Measurements from ENCODE around the gene MRFAP1L1.
"Not testable (repeated sequence)": the region's sequence is repeated elsewhere in the genome, so short reads cannot be mapped to it uniquely, and the experiment has no call there.

MRFAP1L1 gene

DNA sequence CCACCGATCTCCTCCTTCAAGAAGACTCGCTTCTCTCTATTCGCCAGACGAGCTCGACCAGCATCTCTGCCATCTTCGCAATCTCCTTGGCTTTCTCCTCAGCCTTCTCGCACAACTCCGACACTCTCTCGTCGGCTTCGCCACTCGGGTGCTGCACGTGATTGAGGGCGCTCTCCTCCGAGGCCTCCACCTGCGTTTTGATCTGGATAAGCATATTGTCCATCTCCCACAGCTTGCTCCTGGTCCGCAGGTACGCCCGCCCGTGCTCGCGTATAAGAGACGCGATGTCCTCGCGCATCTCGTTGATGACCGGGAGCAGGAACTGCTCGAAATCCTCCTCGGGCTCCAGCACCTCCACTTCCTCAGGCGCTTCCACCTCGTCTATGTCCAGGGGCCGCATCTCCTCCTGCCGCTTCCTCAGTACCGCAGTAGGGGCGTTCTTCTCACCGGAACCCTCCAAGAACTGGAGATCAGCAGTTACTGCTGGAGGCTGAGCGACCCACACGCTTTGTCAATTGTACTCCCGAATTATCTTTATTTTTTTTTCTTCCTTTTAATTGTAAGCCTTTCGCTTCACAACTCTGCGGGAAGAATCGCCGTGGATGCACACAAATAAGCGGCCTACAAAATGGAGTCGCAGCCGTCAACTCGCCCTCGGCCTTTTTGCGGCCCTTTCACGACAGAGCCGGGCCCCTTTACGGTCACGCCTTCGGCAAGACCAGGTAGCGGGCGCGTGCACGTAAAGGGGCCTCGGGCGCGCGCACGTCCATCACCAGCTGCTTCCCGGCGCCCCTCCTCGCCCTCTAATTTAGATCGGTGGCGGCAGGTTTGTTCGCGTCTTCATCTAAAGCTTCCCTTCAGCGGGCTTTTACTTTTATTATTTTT is at the start of gene MRFAP1L1:
MRFAP1L1 (minus strand) TSS at position 636 of the 885 bp plus-strand sequence; CDS start at position 400, 236 bp downstream.
- TF ChIP-seq, protein P1, sequence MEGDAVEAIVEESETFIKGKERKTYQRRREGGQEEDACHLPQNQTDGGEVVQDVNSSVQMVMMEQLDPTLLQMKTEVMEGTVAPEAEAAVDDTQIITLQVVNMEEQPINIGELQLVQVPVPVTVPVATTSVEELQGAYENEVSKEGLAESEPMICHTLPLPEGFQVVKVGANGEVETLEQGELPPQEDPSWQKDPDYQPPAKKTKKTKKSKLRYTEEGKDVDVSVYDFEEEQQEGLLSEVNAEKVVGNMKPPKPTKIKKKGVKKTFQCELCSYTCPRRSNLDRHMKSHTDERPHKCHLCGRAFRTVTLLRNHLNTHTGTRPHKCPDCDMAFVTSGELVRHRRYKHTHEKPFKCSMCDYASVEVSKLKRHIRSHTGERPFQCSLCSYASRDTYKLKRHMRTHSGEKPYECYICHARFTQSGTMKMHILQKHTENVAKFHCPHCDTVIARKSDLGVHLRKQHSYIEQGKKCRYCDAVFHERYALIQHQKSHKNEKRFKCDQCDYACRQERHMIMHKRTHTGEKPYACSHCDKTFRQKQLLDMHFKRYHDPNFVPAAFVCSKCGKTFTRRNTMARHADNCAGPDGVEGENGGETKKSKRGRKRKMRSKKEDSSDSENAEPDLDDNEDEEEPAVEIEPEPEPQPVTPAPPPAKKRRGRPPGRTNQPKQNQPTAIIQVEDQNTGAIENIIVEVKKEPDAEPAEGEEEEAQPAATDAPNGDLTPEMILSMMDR (IDR thresholded peaks at IDR 0.05; ENCODE audit: control insufficient read depth, extremely low read depth, insufficient read depth): no peak
- DNase-seq (ENCODE audit: low read depth): peak; percentile 92

DNA sequence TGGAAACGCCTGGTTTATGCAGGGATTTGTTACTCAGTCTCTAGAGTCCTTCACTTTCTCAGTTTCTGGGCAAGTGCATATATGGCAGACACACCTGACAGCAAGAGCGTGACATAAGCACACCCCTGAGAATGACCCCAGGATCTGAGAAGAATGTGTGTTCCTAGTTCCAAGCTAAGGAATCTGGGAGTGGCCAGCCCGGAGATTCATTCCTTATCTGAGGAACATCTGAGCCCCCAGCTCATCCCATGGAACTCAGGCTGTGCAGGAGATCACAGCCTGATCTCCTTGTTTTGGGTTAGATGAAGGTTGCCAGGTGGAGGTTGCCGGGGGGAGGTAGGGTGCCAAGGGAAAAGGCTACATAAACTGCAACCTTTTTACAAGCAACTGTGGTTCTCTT is 49.1 kb upstream of the MRFAP1L1 start:
- TF ChIP-seq, protein P1 (IDR thresholded peaks at IDR 0.05; ENCODE audit: control insufficient read depth, extremely low read depth, insufficient read depth): no peak
- DNase-seq (ENCODE audit: low read depth): no peak

More for the DNA sequence above, at the start of gene MRFAP1L1:
- peak within 1 kb of the TSS; percentile 89 for H3K4me3 ChIP-seq (ENCODE audit: low read depth, low read length)

DNA sequence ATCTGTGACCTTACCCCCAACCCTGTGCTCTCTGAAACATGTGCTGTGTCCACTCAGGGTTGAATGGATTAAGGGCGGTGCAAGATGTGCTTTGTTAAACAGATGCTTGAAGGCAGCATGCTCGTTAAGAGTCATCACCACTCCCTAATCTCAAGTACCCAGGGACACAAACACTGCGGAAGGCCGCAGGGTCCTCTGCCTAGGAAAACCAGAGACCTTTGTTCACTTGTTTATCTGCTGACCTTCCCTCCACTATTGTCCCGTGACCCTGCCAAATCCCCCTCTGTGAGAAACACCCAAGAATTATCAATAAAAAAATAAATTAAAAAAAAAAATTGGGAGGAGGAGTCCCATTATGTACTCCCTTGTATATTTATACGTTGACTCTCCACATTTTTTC is 46.7 kb upstream of the MRFAP1L1 start:
- not testable (repeated sequence) for DNase-seq (ENCODE audit: low read depth); H3K4me3 ChIP-seq (ENCODE audit: low read depth, low read length)

More for the DNA sequence above, 49.1 kb upstream of the MRFAP1L1 start:
- H3K4me3 ChIP-seq (ENCODE audit: low read depth, low read length): no peak overlapping the region

DNA sequence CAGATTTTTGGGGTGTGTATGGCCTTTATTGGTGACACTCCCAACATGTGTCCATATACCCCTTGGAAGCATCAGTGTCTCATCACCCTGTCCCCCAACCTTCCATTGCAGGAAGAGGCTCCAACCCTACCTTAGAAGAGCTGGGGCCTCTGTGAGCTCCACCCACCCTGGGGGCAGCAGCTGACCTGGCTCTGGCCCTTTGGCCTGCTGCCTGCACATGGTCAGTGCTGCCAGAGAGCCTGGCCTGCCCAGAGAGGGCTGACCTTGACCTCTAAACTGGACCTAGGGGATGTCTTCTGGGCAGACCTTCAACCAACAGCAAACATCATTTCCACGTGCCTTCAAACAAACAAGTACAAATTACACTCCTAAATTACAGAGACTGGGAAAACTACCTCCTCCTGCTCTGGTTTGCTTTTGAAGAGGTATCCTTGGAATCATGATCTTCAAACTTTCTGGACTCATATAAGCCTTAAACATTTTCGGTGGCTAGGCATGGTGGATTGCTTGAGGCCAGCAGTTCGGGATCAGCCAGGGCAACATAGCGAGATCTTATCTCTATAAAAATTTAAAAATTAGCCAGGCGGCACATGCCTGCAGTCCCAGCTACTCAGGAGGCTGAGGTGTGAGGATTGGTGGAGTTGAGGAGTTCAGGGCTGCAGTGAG is 45.6 kb upstream of the MRFAP1L1 start:
- no peak overlapping the region for H3K4me3 ChIP-seq (ENCODE audit: low read depth, low read length)
- DNase-seq (ENCODE audit: low read depth): no peak
- TF ChIP-seq, protein P1 (IDR thresholded peaks at IDR 0.05; ENCODE audit: control insufficient read depth, extremely low read depth, insufficient read depth): no peak

DNA sequence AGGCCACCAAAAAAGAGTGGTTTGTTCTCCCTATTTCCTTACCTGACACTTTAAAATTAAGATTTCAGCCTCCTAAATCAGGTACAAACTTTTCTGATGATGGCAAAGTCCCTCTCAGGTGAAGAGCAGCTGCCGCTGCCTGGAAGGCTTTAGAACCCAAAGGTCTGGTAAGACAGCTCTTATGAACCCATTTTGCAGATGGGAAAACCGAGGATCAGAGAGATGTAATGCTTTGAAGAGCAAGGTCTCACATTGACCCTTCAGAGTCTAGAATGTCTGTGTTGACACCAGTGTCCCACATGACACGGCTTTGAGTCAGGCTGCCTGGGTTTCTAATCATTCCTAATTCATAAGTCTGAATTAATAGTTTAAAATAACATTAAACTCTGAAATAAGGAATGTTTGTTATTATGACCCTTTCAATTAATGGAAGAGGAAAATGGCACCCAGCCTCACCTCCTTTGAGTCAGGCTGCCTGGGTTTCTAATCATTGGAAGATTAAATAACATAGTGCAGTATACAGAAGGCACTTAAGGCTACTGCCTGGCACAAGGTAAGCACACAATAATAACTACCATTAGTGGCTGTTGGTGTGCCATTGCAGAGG is 44.9 kb upstream of the MRFAP1L1 start:
- TF ChIP-seq, protein P1 (IDR thresholded peaks at IDR 0.05; ENCODE audit: control insufficient read depth, extremely low read depth, insufficient read depth): no peak
- H3K4me3 ChIP-seq (ENCODE audit: low read depth, low read length): no peak overlapping the region
- DNase-seq (ENCODE audit: low read depth): no peak

DNA sequence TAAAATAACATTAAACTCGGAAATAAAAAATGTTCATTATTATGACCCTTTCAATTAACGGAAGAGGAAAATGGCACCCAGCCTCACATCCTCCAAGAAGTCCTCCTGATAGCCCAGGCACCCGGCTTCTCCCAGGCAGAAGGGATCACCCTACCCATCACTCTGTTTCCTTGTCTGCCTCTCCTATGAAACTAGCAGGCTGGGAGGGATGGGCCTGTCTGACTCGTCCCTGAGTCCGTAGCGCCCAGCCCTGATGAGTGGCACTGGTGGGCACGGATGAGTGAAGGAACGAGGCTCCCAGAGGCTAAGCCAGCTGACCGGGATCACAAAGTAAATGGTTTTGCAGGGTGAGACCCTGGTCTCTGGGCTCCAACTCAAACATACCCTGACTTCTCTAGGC is 44.2 kb upstream of the MRFAP1L1 start:
- DNase-seq (ENCODE audit: low read depth): no peak
- H3K4me3 ChIP-seq (ENCODE audit: low read depth, low read length): no peak overlapping the region
- TF ChIP-seq, protein P1 (IDR thresholded peaks at IDR 0.05; ENCODE audit: control insufficient read depth, extremely low read depth, insufficient read depth): no peak

DNA sequence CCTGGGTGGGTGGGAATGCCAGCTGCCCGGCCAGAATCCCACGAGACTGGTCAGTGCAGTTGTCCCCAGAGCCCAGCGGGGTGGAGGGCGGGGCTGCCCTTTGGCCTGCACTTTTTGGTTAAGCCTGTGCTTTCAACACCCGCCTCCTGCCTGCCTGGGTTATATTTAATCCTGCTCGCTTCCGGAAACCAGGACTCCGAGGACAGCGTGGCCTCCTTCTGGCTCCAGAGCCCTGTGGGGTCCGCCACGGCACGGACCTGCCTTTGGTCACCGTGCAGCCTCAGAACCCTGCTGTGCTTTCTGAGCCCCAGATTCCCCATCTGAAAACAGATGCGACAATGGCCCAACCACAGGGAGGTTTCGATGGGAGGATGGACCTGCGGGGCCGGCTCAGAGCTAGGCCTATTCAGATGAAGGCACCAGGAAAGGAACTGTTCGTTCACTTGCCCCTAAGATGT is 43.5 kb upstream of the MRFAP1L1 start:
- TF ChIP-seq, protein P1 (IDR thresholded peaks at IDR 0.05; ENCODE audit: control insufficient read depth, extremely low read depth, insufficient read depth): no peak
- no peak for DNase-seq (ENCODE audit: low read depth)
- H3K4me3 ChIP-seq (ENCODE audit: low read depth, low read length): no peak overlapping the region

Data from LNCaP clone FGC (cell line).